Progenitor cell of endocrine pancreas (in vitro differentiated cells): ENCODE measurements around the gene USHBP1. TPM values are rescaled to one million over a fixed set of nuclear protein-coding genes. Genes with fewer than 3 reads are reported as not detected.

Source experiments
- DNase-seq: peaks from one replicate; pipeline ENCODE4 v3.0.0; 2021; ENCODE audit warnings: low spot score; ENCODE audit not compliant: unreplicated experiment
- H3K27ac Mint-ChIP-seq: 2 replicates; pipeline ENCODE4 v1.8.0; 2021; ENCODE audit warnings: mild to moderate bottlenecking, moderate library complexity, mixed read lengths
- H3K27me3 Mint-ChIP-seq: 2 replicates; pipeline ENCODE4 v1.8.0; 2021; ENCODE audit warnings: mixed read lengths
- H3K36me3 Mint-ChIP-seq: 2 replicates; pipeline ENCODE4 v1.8.0; 2022; ENCODE audit warnings: mixed read lengths; ENCODE audit not compliant: insufficient read depth
- H3K4me1 Mint-ChIP-seq: 2 replicates; pipeline ENCODE4 v1.8.0; 2021; ENCODE audit warnings: low read depth, mixed read lengths
- H3K4me3 Mint-ChIP-seq: 2 replicates; pipeline ENCODE4 v1.8.0; 2021; ENCODE audit warnings: low read depth, mild to moderate bottlenecking, moderate library complexity, mixed read lengths
- H3K9me3 Mint-ChIP-seq: 2 replicates; pipeline ENCODE4 v1.8.0; 2021; ENCODE audit warnings: low read depth, mixed read lengths
- CTCF ChIP-seq: fragments of 200-600 bp; sonication (generic); IDR thresholded peaks from one replicate; pipeline ENCODE4 v1.5.0; 2021; ENCODE audit warnings: antibody characterized with exemption, mild to moderate bottlenecking; ENCODE audit not compliant: unreplicated experiment
- total RNA-seq: library from RNA; stranded (reverse); gene quantifications from 2 replicates; pipeline ENCODE4 v1.2.1, GENCODE V29; 2021

USHBP1 gene
- total RNA-seq, 1 donor from 2014 or later: 0.38 TPM

GRCh38 chr19:17215127-17215971 lies 49.2 kb downstream of the USHBP1 start, which contains the start of gene USE1:
USE1 (plus strand) TSS chr19:17215357; CDS start chr19:17215406, 49 bp downstream.
- peak within 1 kb of the TSS; percentile 86 for H3K4me3 Mint-ChIP-seq
- TF ChIP-seq CTCF: no peak

GRCh38 chr19:17214508-17215126 lies 49.9 kb downstream of the USHBP1 start:
- Mint-ChIP-seq H3K9me3 (no peaks in the 10 kb centered on the region), H3K4me3 (peak overlapping the region; percentile 86), H3K36me3 (peaks cover 11% of the 10 kb centered on the region), H3K4me1 (peaks cover 4% of the 10 kb centered on the region), H3K27ac (peak overlapping the region; percentile 98), H3K27me3 (no peaks in the 10 kb centered on the region)
- no peak for TF ChIP-seq CTCF
- DNase-seq: no peak

More at GRCh38 chr19:17215127-17215971, 49.2 kb downstream of the USHBP1 start, which contains the start of gene USE1:
- Mint-ChIP-seq H3K36me3 (peaks cover 11% of the 10 kb centered on the region), H3K27me3 (no peaks in the 10 kb centered on the region), H3K4me1 (peaks cover 4% of the 10 kb centered on the region), H3K27ac (peak within 1 kb of the TSS; percentile 98), H3K9me3 (no peaks in the 10 kb centered on the region)
- peak; percentile 77 for DNase-seq

GRCh38 chr19:17213334-17213733 lies 51.2 kb downstream of the USHBP1 start:
- H3K4me1 Mint-ChIP-seq: peaks cover 4% of the 10 kb centered on the region
- no peak overlapping the region for H3K4me3 Mint-ChIP-seq
- no peaks in the 10 kb centered on the region for H3K9me3 Mint-ChIP-seq
- peaks cover 18% of the 10 kb centered on the region for H3K36me3 Mint-ChIP-seq
- no peak for DNase-seq
- H3K27ac Mint-ChIP-seq: no peak overlapping the region
- H3K27me3 Mint-ChIP-seq: no peaks in the 10 kb centered on the region
- TF ChIP-seq CTCF: no peak

- H3K27me3 Mint-ChIP-seq: no peaks in the 10 kb centered on the region
- H3K9me3 Mint-ChIP-seq: no peaks in the 10 kb centered on the region
- DNase-seq: no peak
- TF ChIP-seq CTCF: no peak
- H3K4me3 Mint-ChIP-seq: no peak overlapping the region
- peaks cover 4% of the 10 kb centered on the region for H3K4me1 Mint-ChIP-seq
- H3K36me3 Mint-ChIP-seq: peaks cover 16% of the 10 kb centered on the region
- H3K27ac Mint-ChIP-seq: no peak overlapping the region
Observed at GRCh38 chr19:17211547-17212446, 52.7 kb downstream of the USHBP1 start.

GRCh38 chr19:17210296-17210695 lies 54.2 kb downstream of the USHBP1 start:
- H3K9me3 Mint-ChIP-seq: no peaks in the 10 kb centered on the region

More at GRCh38 chr19:17210296-17210695, 54.2 kb downstream of the USHBP1 start:
- Mint-ChIP-seq H3K36me3 (peaks cover 16% of the 10 kb centered on the region), H3K4me1 (peaks cover 4% of the 10 kb centered on the region), H3K27me3 (no peaks in the 10 kb centered on the region), H3K27ac (no peak overlapping the region), H3K4me3 (no peak overlapping the region)
- TF ChIP-seq CTCF: no peak
- DNase-seq: no peak
